ENCODE measurements around the gene MAPKAPK3. TPM values are rescaled to one million over a fixed set of nuclear protein-coding genes. Genes with fewer than 3 reads are reported as not detected.

MAPKAPK3 gene
- total RNA-seq, 4 donors from 2014 or later: 21.3 to 37.8 (median 26.9) TPM

- Histone ChIP-seq H3K9me3 (no peaks in the 10 kb centered on the region), H3K4me1 (peaks cover 0 to 16% (median 13%) of the 10 kb centered on the region in 4 donors), H3K4me3 (no peak overlapping the region), H3K36me3 (no peaks in the 10 kb centered on the region), H3K27me3 (no peaks in the 10 kb centered on the region), H3K27ac (no peak overlapping the region)
- TF ChIP-seq POLR2AphosphoS5 (IDR thresholded peaks at IDR 0.05) (no peak), POLR2A (IDR thresholded peaks at IDR 0.05) (no peak), EP300 (IDR thresholded peaks at IDR 0.05; ENCODE audit: low read depth) (no peak), CTCF (IDR thresholded peaks at IDR 0.05) (no peak)
- in situ Hi-C loops (cut with MboI; ENCODE audit: low pct_ligation_motif_present in 1 of 4, low pct_unique_long_range_greater_than_20kb in 1 of 4, low sequenced_read_pairs in 3 of 4): no loop called here
- intact Hi-C loops (cut with DNase I; ENCODE audit: low total_unique reads): no loop called here
- no peak for DNase-seq
Measured at GRCh38 chr3:50635066-50635465, 18.1 kb downstream of the MAPKAPK3 start.

GRCh38 chr3:50637011-50637410, 20.1 kb downstream of the MAPKAPK3 start:
- Histone ChIP-seq H3K27ac (no peak overlapping the region), H3K36me3 (no peaks in the 10 kb centered on the region), H3K9me3 (no peaks in the 10 kb centered on the region), H3K27me3 (no peaks in the 10 kb centered on the region), H3K4me3 (no peak overlapping the region), H3K4me1 (peaks cover 0 to 16% (median 9%) of the 10 kb centered on the region in 4 donors)
- TF ChIP-seq POLR2AphosphoS5 (IDR thresholded peaks at IDR 0.05): no peak
- no peak for TF ChIP-seq EP300 (IDR thresholded peaks at IDR 0.05; ENCODE audit: low read depth)
- TF ChIP-seq CTCF (IDR thresholded peaks at IDR 0.05): no peak
- no peak for TF ChIP-seq POLR2A (IDR thresholded peaks at IDR 0.05)
- intact Hi-C loops (cut with DNase I; ENCODE audit: low total_unique reads) (no loop called here), in situ Hi-C loops (cut with MboI; ENCODE audit: low pct_ligation_motif_present in 1 of 4, low pct_unique_long_range_greater_than_20kb in 1 of 4, low sequenced_read_pairs in 3 of 4) (no loop called here)
- no peak for DNase-seq
- WGBS, 2 donors (ENCODE audit: low coverage in 1 of 2): 90% methylated on average over 4 of the region's 4 CpGs; no CpG with 5 or more reads in 1 of the 2 donors

- in situ Hi-C loops (cut with MboI; ENCODE audit: low pct_ligation_motif_present in 1 of 4, low pct_unique_long_range_greater_than_20kb in 1 of 4, low sequenced_read_pairs in 3 of 4): no loop called here
- H3K36me3 ChIP-seq: peaks cover 0 to 6% (median 3%) of the 10 kb centered on the region in 4 donors
- 73 to 81% methylated on average over 3 of the region's 3 CpGs for WGBS, 2 donors (ENCODE audit: low coverage in 1 of 2)
Measured at GRCh38 chr3:50637945-50638344, 21.0 kb downstream of the MAPKAPK3 start.

GRCh38 chr3:50639055-50639494, 22.1 kb downstream of the MAPKAPK3 start:
- peaks cover 0 to 7% (median 3%) of the 10 kb centered on the region in 4 donors for H3K36me3 ChIP-seq
- no peaks in the 10 kb centered on the region for H3K27me3 ChIP-seq
- WGBS, 2 donors (ENCODE audit: low coverage in 1 of 2): 95% methylated on average over 6 of the region's 6 CpGs; no CpG with 5 or more reads in 1 of the 2 donors
- no peak overlapping the region for H3K27ac ChIP-seq
- in situ Hi-C loops (cut with MboI; ENCODE audit: low pct_ligation_motif_present in 1 of 4, low pct_unique_long_range_greater_than_20kb in 1 of 4, low sequenced_read_pairs in 3 of 4): no loop called here
- TF ChIP-seq EP300 (IDR thresholded peaks at IDR 0.05; ENCODE audit: low read depth) (no peak), POLR2AphosphoS5 (IDR thresholded peaks at IDR 0.05) (no peak), CTCF (IDR thresholded peaks at IDR 0.05) (no peak), POLR2A (IDR thresholded peaks at IDR 0.05) (no peak)
- intact Hi-C loops (cut with DNase I; ENCODE audit: low total_unique reads): no loop called here
- peaks cover 0 to 16% (median 6%) of the 10 kb centered on the region in 4 donors for H3K4me1 ChIP-seq
- H3K4me3 ChIP-seq: no peak overlapping the region
- H3K9me3 ChIP-seq: no peaks in the 10 kb centered on the region
- no peak for DNase-seq

More at GRCh38 chr3:50637945-50638344, 21.0 kb downstream of the MAPKAPK3 start:
- TF ChIP-seq EP300 (IDR thresholded peaks at IDR 0.05; ENCODE audit: low read depth): no peak
- no peak for TF ChIP-seq POLR2A (IDR thresholded peaks at IDR 0.05)
- no peak for TF ChIP-seq CTCF (IDR thresholded peaks at IDR 0.05)
- TF ChIP-seq POLR2AphosphoS5 (IDR thresholded peaks at IDR 0.05): no peak
- peaks cover 0 to 16% (median 9%) of the 10 kb centered on the region in 4 donors for H3K4me1 ChIP-seq
- no peak overlapping the region for H3K4me3 ChIP-seq
- no peaks in the 10 kb centered on the region for H3K9me3 ChIP-seq
- intact Hi-C loops (cut with DNase I; ENCODE audit: low total_unique reads): no loop called here
- no peak overlapping the region for H3K27ac ChIP-seq
- H3K27me3 ChIP-seq: no peaks in the 10 kb centered on the region
- DNase-seq: no peak
